Astrocyte (in vitro differentiated cells and primary cell): ENCODE results near the gene GPATCH8. TPM values are rescaled to one million over a fixed set of nuclear protein-coding genes. Genes with fewer than 3 reads are reported as not detected.

Experiments used
- DNase-seq: peaks from one replicate; pipeline ENCODE4 v3.0.0-alpha.2; 2010; ENCODE audit warnings: low read depth
- FAIRE-seq: peaks from 2 replicates; lab custom pipeline; 2011; peaks lifted over from hg19 to GRCh38; lab: Jason Lieb, UNC
- H2AFZ ChIP-seq: 2 replicates; pipeline ENCODE4 v1.6.0; 2012; ENCODE audit warnings: low read depth, low read length, inconsistent platforms
- H3K27ac ChIP-seq: 2 replicates; pipeline ENCODE4 v1.5.1; 2011; ENCODE audit warnings: low read depth, low read length, inconsistent platforms
- H3K27me3 ChIP-seq: 2 replicates; pipeline ENCODE4 v1.6.0; 2011; ENCODE audit warnings: low read length, inconsistent platforms; ENCODE audit not compliant: insufficient read depth
- H3K36me3 ChIP-seq: 2 replicates; pipeline ENCODE4 v1.5.1; 2011; ENCODE audit warnings: low read length, inconsistent platforms; ENCODE audit not compliant: insufficient read depth
- H3K4me1 ChIP-seq: 2 replicates; pipeline ENCODE4 v1.5.1; 2011; ENCODE audit warnings: low read length, inconsistent platforms; ENCODE audit not compliant: insufficient read depth
- H3K4me2 ChIP-seq: 2 replicates; pipeline ENCODE4 v1.6.0; 2012; ENCODE audit warnings: low read length, inconsistent platforms
- H3K4me3 ChIP-seq: 2 replicates; pipeline ENCODE4 v1.5.1; 2011; ENCODE audit warnings: low read depth, mild to moderate bottlenecking, low read length, inconsistent platforms; ENCODE audit not compliant: insufficient read depth
- H3K79me2 ChIP-seq: 2 replicates; pipeline ENCODE4 v1.6.0; 2012; ENCODE audit warnings: mild to moderate bottlenecking, low read length, inconsistent platforms; ENCODE audit not compliant: insufficient read depth
- H3K9ac ChIP-seq: 2 replicates; pipeline ENCODE4 v1.6.0; 2012; ENCODE audit warnings: mild to moderate bottlenecking, low read length, inconsistent platforms
- H3K9me3 ChIP-seq: 2 replicates; pipeline ENCODE4 v1.5.1; 2012; ENCODE audit warnings: low read depth, mild to moderate bottlenecking, low read length, inconsistent platforms; ENCODE audit not compliant: insufficient read depth
- H4K20me1 ChIP-seq: 2 replicates; pipeline ENCODE4 v1.6.0; 2012; ENCODE audit warnings: low read length, inconsistent platforms; ENCODE audit not compliant: insufficient read depth
- H3K27ac Mint-ChIP-seq: one replicate; pipeline ENCODE4 v1.8.0; 2021; ENCODE audit warnings: mild to moderate bottlenecking, mixed read lengths; ENCODE audit not compliant: unreplicated experiment
- H3K27me3 Mint-ChIP-seq: one replicate; pipeline ENCODE4 v1.8.0; 2021; ENCODE audit warnings: low read depth, mixed read lengths; ENCODE audit not compliant: unreplicated experiment
- H3K36me3 Mint-ChIP-seq: one replicate; pipeline ENCODE4 v1.8.0; 2021; ENCODE audit warnings: low read depth, mixed read lengths; ENCODE audit not compliant: unreplicated experiment
- H3K4me1 Mint-ChIP-seq: one replicate; pipeline ENCODE4 v1.8.0; 2021; ENCODE audit warnings: low read depth, mixed read lengths; ENCODE audit not compliant: unreplicated experiment
- H3K4me3 Mint-ChIP-seq: one replicate; pipeline ENCODE4 v1.8.0; 2021; ENCODE audit warnings: mild to moderate bottlenecking, moderate library complexity, mixed read lengths; ENCODE audit not compliant: unreplicated experiment
- H3K9me3 Mint-ChIP-seq: one replicate; pipeline ENCODE4 v1.8.0; 2021; ENCODE audit warnings: mild to moderate bottlenecking, mixed read lengths; ENCODE audit not compliant: unreplicated experiment
- CTCF ChIP-seq: IDR thresholded peaks from 2 replicates; pipeline ENCODE4 v1.5.1; 2011; ENCODE audit warnings: low read depth, mild to moderate bottlenecking, inconsistent platforms, low read length, moderate library complexity; ENCODE audit not compliant: insufficient read depth
- EZH2 ChIP-seq: IDR thresholded peaks from 2 replicates; pipeline ENCODE4 v1.6.1; 2012; ENCODE audit warnings: mild to moderate bottlenecking, low read length, inconsistent platforms; ENCODE audit not compliant: insufficient read depth
- total RNA-seq: library from RNA; stranded (reverse); gene quantifications from 2 replicates; pipeline ENCODE4 v1.2.1, GENCODE V29; 2021

The GPATCH8 gene
- total RNA-seq, 1 donor from 2014 or later = 43.3 TPM

- Histone ChIP-seq H3K9ac (peak overlapping the region; percentile 33), H2AFZ (peak overlapping the region; percentile 58), H3K36me3 (no peaks in the 10 kb centered on the region), H3K9me3 (no peaks in the 10 kb centered on the region), H3K27me3 (peaks cover 34% of the 10 kb centered on the region), H3K27ac (no peak overlapping the region), H3K79me2 (no peaks in the 10 kb centered on the region), H3K4me1 (peaks cover 3% of the 10 kb centered on the region), H3K4me2 (peak overlapping the region; percentile 87), H3K4me3 (peak overlapping the region; percentile 56), H4K20me1 (no peaks in the 10 kb centered on the region)
- Mint-ChIP-seq H3K4me1 (no peaks in the 10 kb centered on the region), H3K9me3 (peaks cover 2% of the 10 kb centered on the region), H3K27ac (no peak overlapping the region), H3K4me3 (peak overlapping the region; percentile 76), H3K36me3 (no peaks in the 10 kb centered on the region), H3K27me3 (peaks cover 34% of the 10 kb centered on the region)
- TF ChIP-seq CTCF (no peak), EZH2 (peak; percentile 80)
- FAIRE-seq = no peak
- no peak for DNase-seq
Measured at GRCh38 chr17:44384823-44385286, 118.4 kb downstream of the GPATCH8 start.

- H3K27ac Mint-ChIP-seq = no peak overlapping the region
- Histone ChIP-seq H3K4me2 (peak overlapping the region; percentile 87), H2AFZ (peak overlapping the region; percentile 58), H3K4me3 (no peak overlapping the region), H3K36me3 (no peaks in the 10 kb centered on the region), H3K79me2 (no peaks in the 10 kb centered on the region), H3K9ac (no peak overlapping the region), H3K4me1 (peaks cover 3% of the 10 kb centered on the region), H3K27me3 (peaks cover 36% of the 10 kb centered on the region), H4K20me1 (no peaks in the 10 kb centered on the region), H3K9me3 (no peaks in the 10 kb centered on the region), H3K27ac (no peak overlapping the region)
- DNase-seq = no peak
- peaks cover 34% of the 10 kb centered on the region for H3K27me3 Mint-ChIP-seq
- H3K4me1 Mint-ChIP-seq = no peaks in the 10 kb centered on the region
- H3K4me3 Mint-ChIP-seq = peak overlapping the region; percentile 60
- H3K9me3 Mint-ChIP-seq = peaks cover under 1% of the 10 kb centered on the region
- TF ChIP-seq EZH2 = no peak
- TF ChIP-seq CTCF = no peak
- FAIRE-seq = no peak
- no peaks in the 10 kb centered on the region for H3K36me3 Mint-ChIP-seq
Measured at GRCh38 chr17:44384281-44384822, 118.9 kb downstream of the GPATCH8 start.

GRCh38 chr17:44383861-44384260, 119.3 kb downstream of the GPATCH8 start:
- Mint-ChIP-seq H3K27ac (no peak overlapping the region), H3K4me3 (no peak overlapping the region), H3K27me3 (peaks cover 34% of the 10 kb centered on the region), H3K4me1 (no peaks in the 10 kb centered on the region), H3K36me3 (no peaks in the 10 kb centered on the region), H3K9me3 (no peaks in the 10 kb centered on the region)
- Histone ChIP-seq H3K27ac (no peak overlapping the region), H3K4me2 (no peak overlapping the region), H3K4me1 (peaks cover 3% of the 10 kb centered on the region), H3K79me2 (no peaks in the 10 kb centered on the region), H3K36me3 (no peaks in the 10 kb centered on the region), H3K27me3 (peaks cover 36% of the 10 kb centered on the region), H3K9me3 (no peaks in the 10 kb centered on the region), H2AFZ (no peak overlapping the region), H4K20me1 (no peaks in the 10 kb centered on the region), H3K9ac (no peak overlapping the region), H3K4me3 (no peak overlapping the region)
- DNase-seq = no peak
- no peak for TF ChIP-seq EZH2
- TF ChIP-seq CTCF = no peak
- FAIRE-seq = no peak
